GM12891 (cell line): ENCODE measurements around the gene FAF1.

Experiments used
- POLR2A ChIP-seq: IDR thresholded peaks from 2 replicates; pipeline ENCODE4 v1.6.1; 2011; ENCODE audit warnings: low read depth, low read length, control low read depth
- POLR2AphosphoS5 ChIP-seq: IDR thresholded peaks from 2 replicates; pipeline ENCODE4 v1.6.1; 2011; ENCODE audit warnings: low read depth, low read length, control low read depth

- TF ChIP-seq POLR2AphosphoS5 = peak; percentile 21; the same call in 1 of the 2 replicates
- peak; percentile 40; the same call in 1 of the 2 replicates for TF ChIP-seq POLR2A
Observed at GRCh38 chr1:50976890-50977574, 17.0 kb upstream of the FAF1 start.
